ENCODE results near the gene RET. TPM values are rescaled to one million over a fixed set of nuclear protein-coding genes. Genes with fewer than 3 reads are reported as not detected.

Gene RET
- total RNA-seq, 3 donors from 2014 or later = 0.66 to 1.8 (median 0.96) TPM

- TF ChIP-seq CTCF (IDR thresholded peaks at IDR 0.05) (no peak), POLR2AphosphoS5 (IDR thresholded peaks at IDR 0.05) (no peak), POLR2A (IDR thresholded peaks at IDR 0.05) (no peak)
- H3K27me3 ChIP-seq = peaks cover 0 to 25% of the 10 kb centered on the region in 2 donors
- no peaks in the 10 kb centered on the region for H3K9me3 ChIP-seq
- no peak for DNase-seq (ENCODE audit: low spot score in 2 of 2)
- no peak overlapping the region for H3K4me3 ChIP-seq
- H3K27ac ChIP-seq = no peak overlapping the region
- H3K36me3 ChIP-seq = no peaks in the 10 kb centered on the region
- intact Hi-C loops (cut with DNase I; ENCODE audit: low total_unique reads) = no loop called here
- peaks cover 0 to 2% of the 10 kb centered on the region in 2 donors for H3K4me1 ChIP-seq
Observed at GRCh38 chr10:43082746-43083145, 5.9 kb downstream of the RET start.

DNA sequence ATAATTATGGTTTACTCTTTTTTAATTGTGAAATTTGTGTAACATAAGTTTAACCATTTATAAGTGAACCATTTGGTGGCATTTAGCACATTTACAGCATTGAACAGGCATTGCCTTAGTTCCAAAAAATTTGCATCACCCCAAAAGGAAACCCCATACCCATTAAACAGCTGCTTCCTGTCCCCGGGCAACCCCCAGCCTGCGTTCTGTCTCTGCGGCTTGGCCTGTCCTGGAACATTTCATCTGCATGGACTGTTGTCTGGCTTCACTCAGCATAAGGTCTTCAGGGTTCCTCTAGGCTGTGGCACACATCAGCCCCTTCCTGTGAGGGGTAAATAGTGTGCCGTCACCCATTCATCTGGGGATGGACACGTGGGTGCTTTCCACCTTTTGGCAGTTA, 6.9 kb downstream of the RET start:
- TF ChIP-seq POLR2A (IDR thresholded peaks at IDR 0.05) (no peak), CTCF (IDR thresholded peaks at IDR 0.05) (no peak), POLR2AphosphoS5 (IDR thresholded peaks at IDR 0.05) (no peak)
- Histone ChIP-seq H3K27me3 (peaks cover 0 to 18% of the 10 kb centered on the region in 2 donors), H3K9me3 (no peaks in the 10 kb centered on the region), H3K36me3 (no peaks in the 10 kb centered on the region), H3K27ac (no peak overlapping the region), H3K4me3 (no peak overlapping the region), H3K4me1 (no peaks in the 10 kb centered on the region)
- no peak for DNase-seq (ENCODE audit: low spot score in 2 of 2)
- intact Hi-C loops (cut with DNase I; ENCODE audit: low total_unique reads) = no loop called here

DNA sequence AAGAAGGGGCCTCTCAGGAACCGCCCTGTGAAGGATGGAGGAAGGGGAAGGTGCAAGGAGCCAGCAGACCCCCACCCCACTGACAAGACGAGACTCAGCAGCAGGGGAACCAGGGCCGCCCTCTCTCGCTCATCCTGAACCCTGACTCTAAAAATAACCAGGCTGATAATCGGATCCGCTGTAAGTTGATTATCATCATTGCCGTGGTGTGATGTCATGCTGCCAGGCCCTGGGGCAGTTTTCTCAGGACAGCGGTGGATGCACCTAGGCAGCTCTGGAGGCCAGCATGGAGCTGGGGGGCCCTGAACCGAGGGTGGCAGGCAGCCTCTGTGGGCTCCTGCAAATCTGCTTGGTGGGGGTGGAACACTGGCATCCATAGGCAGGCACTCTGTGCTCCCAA, 7.9 kb downstream of the RET start:
- Histone ChIP-seq H3K27ac (no peak overlapping the region), H3K4me3 (no peak overlapping the region), H3K9me3 (no peaks in the 10 kb centered on the region), H3K4me1 (no peaks in the 10 kb centered on the region), H3K27me3 (peaks cover 0 to 10% of the 10 kb centered on the region in 2 donors), H3K36me3 (no peaks in the 10 kb centered on the region)
- TF ChIP-seq POLR2A (IDR thresholded peaks at IDR 0.05) (no peak), CTCF (IDR thresholded peaks at IDR 0.05) (no peak), POLR2AphosphoS5 (IDR thresholded peaks at IDR 0.05) (no peak)
- intact Hi-C loops (cut with DNase I; ENCODE audit: low total_unique reads) = no loop called here
- no peak for DNase-seq (ENCODE audit: low spot score in 2 of 2)

- no peak for DNase-seq (ENCODE audit: low spot score in 2 of 2)
- Histone ChIP-seq H3K4me1 (no peaks in the 10 kb centered on the region), H3K4me3 (no peak overlapping the region), H3K27me3 (peaks cover 0 to 6% of the 10 kb centered on the region in 2 donors), H3K36me3 (no peaks in the 10 kb centered on the region), H3K27ac (no peak overlapping the region), H3K9me3 (no peaks in the 10 kb centered on the region)
- TF ChIP-seq POLR2AphosphoS5 (IDR thresholded peaks at IDR 0.05) (no peak), POLR2A (IDR thresholded peaks at IDR 0.05) (no peak), CTCF (IDR thresholded peaks at IDR 0.05) (no peak)
- intact Hi-C loops (cut with DNase I; ENCODE audit: low total_unique reads) = no loop called here
Observed at GRCh38 chr10:43086321-43086942, 9.6 kb downstream of the RET start.

GRCh38 chr10:43089519-43089918, 12.7 kb downstream of the RET start:
- no peak overlapping the region for H3K4me3 ChIP-seq
- no peak overlapping the region for H3K27ac ChIP-seq
- intact Hi-C loops (cut with DNase I; ENCODE audit: low total_unique reads) = no loop called here
- TF ChIP-seq CTCF (IDR thresholded peaks at IDR 0.05) (no peak), POLR2A (IDR thresholded peaks at IDR 0.05) (no peak), POLR2AphosphoS5 (IDR thresholded peaks at IDR 0.05) (no peak)
- peaks cover 0 to 6% of the 10 kb centered on the region in 2 donors for H3K27me3 ChIP-seq
- H3K4me1 ChIP-seq = no peaks in the 10 kb centered on the region
- H3K36me3 ChIP-seq = no peaks in the 10 kb centered on the region
- H3K9me3 ChIP-seq = no peaks in the 10 kb centered on the region
- DNase-seq (ENCODE audit: low spot score in 2 of 2) = no peak
